ENCODE measurements around the gene ITGA5. TPM values are rescaled to one million over a fixed set of nuclear protein-coding genes. Genes with fewer than 3 reads are reported as not detected.

Gene ITGA5
- 10 to 100 TPM; 39.9 to 44.2 (median 43.7) TPM for polyA plus RNA-seq (ENCODE audit: insufficient read length in 4 of 4)

- DNase-seq (ENCODE audit: low read depth in 4 of 4, low spot score in 2 of 4): peak in 2 of 4 donors; percentile 23 to 37
Observed at GRCh38 chr12:54419088-54419887, at the start of gene ITGA5. ITGA5 (minus strand) TSS chr12:54419266; CDS start chr12:54419198, 68 bp downstream.

- DNase-seq (ENCODE audit: low read depth in 4 of 4, low spot score in 2 of 4): no peak
Observed at GRCh38 chr12:54465857-54466523, 46.9 kb upstream of the ITGA5 start.

- DNase-seq (ENCODE audit: low read depth in 4 of 4, low spot score in 2 of 4): no peak
Observed at GRCh38 chr12:54463484-54463883, 44.4 kb upstream of the ITGA5 start.

GRCh38 chr12:54463034-54463433 is 44.0 kb upstream of the ITGA5 start:
- DNase-seq (ENCODE audit: low read depth in 4 of 4, low spot score in 2 of 4): no peak

- no peak for DNase-seq (ENCODE audit: low read depth in 4 of 4, low spot score in 2 of 4)
Observed at GRCh38 chr12:54460317-54460923, 41.4 kb upstream of the ITGA5 start.

- DNase-seq (ENCODE audit: low read depth in 4 of 4, low spot score in 2 of 4): no peak
Observed at GRCh38 chr12:54459355-54459754, 40.3 kb upstream of the ITGA5 start.

- no peak for DNase-seq (ENCODE audit: low read depth in 4 of 4, low spot score in 2 of 4)
Observed at GRCh38 chr12:54455760-54456469, 36.8 kb upstream of the ITGA5 start.

GRCh38 chr12:54452628-54453027 is 33.6 kb upstream of the ITGA5 start:
- DNase-seq (ENCODE audit: low read depth in 4 of 4, low spot score in 2 of 4): no peak

- DNase-seq (ENCODE audit: low read depth in 4 of 4, low spot score in 2 of 4): no peak
Observed at GRCh38 chr12:54448344-54448743, 29.3 kb upstream of the ITGA5 start.

- DNase-seq (ENCODE audit: low read depth in 4 of 4, low spot score in 2 of 4): no peak
Observed at GRCh38 chr12:54447917-54448316, 28.9 kb upstream of the ITGA5 start.

- DNase-seq (ENCODE audit: low read depth in 4 of 4, low spot score in 2 of 4): no peak
Observed at GRCh38 chr12:54444206-54444605, 25.1 kb upstream of the ITGA5 start.

GRCh38 chr12:54443446-54443845 is 24.4 kb upstream of the ITGA5 start:
- DNase-seq (ENCODE audit: low read depth in 4 of 4, low spot score in 2 of 4): no peak

- DNase-seq (ENCODE audit: low read depth in 4 of 4, low spot score in 2 of 4): no peak
Observed at GRCh38 chr12:54442961-54443360, 23.9 kb upstream of the ITGA5 start.

GRCh38 chr12:54442099-54442498 is 23.0 kb upstream of the ITGA5 start:
- no peak for DNase-seq (ENCODE audit: low read depth in 4 of 4, low spot score in 2 of 4)

GRCh38 chr12:54439521-54440255 is 20.6 kb upstream of the ITGA5 start:
- peak in 2 of 4 donors; percentile 32 to 54 for DNase-seq (ENCODE audit: low read depth in 4 of 4, low spot score in 2 of 4)

GRCh38 chr12:54439096-54439495 is 20.0 kb upstream of the ITGA5 start:
- no peak for DNase-seq (ENCODE audit: low read depth in 4 of 4, low spot score in 2 of 4)

- DNase-seq (ENCODE audit: low read depth in 4 of 4, low spot score in 2 of 4): no peak
Observed at GRCh38 chr12:54438517-54438916, 19.5 kb upstream of the ITGA5 start.

- no peak for DNase-seq (ENCODE audit: low read depth in 4 of 4, low spot score in 2 of 4)
Observed at GRCh38 chr12:54437697-54438096, 18.6 kb upstream of the ITGA5 start.

GRCh38 chr12:54437243-54437642 is 18.2 kb upstream of the ITGA5 start:
- DNase-seq (ENCODE audit: low read depth in 4 of 4, low spot score in 2 of 4): no peak

GRCh38 chr12:54432815-54433164 is 13.7 kb upstream of the ITGA5 start:
- no peak for DNase-seq (ENCODE audit: low read depth in 4 of 4, low spot score in 2 of 4)
